ENCODE measurements around the gene RAI1.

RAI1 gene

DNA sequence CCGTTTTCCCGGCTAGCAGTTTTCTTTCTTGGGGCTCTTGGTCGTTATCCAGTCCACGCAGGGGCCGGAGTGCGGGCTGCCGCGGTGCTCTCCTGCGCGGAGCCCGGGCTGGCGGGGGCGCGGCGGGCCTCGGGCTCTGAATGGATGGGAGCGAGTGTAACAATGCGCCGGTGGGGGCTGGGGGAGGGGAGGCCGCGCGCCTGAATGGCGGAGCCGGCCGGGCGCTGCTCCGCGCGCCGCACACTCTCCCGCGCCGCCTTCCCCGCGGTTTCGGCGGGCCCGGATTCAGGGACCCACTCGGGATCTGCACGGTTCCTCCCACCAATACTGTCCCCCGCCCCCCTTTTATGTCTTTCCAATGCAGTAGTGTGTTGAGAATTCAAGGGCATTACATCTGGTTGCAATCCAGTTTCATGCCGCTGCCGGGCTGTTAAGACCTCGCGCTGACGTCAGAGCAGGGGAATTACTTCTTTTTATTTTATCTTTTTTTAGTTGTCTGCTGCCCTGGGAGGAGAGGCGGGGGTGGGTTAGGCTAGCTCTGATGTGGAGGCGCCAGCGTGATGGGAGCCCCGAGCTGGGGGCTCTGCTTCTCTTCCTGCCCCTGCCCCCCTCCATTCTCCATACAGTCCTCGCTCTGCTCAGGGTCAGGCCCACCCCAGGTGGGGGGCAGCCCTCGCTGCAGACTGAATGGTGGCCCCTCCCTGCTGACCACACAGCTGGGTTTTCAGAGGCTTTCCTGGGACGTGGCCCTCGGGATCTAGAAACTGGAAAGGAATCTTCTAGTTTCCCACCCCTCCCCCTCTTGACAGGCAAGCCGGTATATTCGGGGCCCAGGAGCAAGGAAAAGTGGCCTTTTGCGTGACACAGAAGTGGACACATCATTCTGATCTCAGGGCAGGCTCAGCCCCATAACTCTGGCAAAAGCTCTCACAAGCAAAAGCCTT lies 1.8 kb downstream of the RAI1 start (continued):
- TF ChIP-seq BCL6B (tag by site-specific recombination; IDR thresholded peaks at IDR 0.05), result no peak
- no peak for TF ChIP-seq TSHZ1 (tag by site-specific recombination; IDR thresholded peaks at IDR 0.05; ENCODE audit: borderline replicate concordance)
- no peak for TF ChIP-seq MZF1 (tag by site-specific recombination; IDR thresholded peaks at IDR 0.05; ENCODE audit: borderline replicate concordance)
- TF ChIP-seq, protein P1, sequence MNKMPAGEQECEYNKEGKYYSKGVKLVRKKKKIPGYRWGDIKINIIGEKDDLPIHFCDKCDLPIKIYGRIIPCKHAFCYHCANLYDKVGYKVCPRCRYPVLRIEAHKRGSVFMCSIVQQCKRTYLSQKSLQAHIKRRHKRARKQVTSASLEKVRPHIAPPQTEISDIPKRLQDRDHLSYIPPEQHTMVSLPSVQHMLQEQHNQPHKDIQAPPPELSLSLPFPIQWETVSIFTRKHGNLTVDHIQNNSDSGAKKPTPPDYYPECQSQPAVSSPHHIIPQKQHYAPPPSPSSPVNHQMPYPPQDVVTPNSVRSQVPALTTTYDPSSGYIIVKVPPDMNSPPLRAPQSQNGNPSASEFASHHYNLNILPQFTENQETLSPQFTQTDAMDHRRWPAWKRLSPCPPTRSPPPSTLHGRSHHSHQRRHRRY (tag by site-specific recombination; IDR thresholded peaks at IDR 0.05), result no peak
- no peak for TF ChIP-seq ZNF596 (tag by site-specific recombination; IDR thresholded peaks at IDR 0.05)
- TF ChIP-seq ZNF521 (tag by site-specific recombination; IDR thresholded peaks at IDR 0.05), result no peak
- no peak for TF ChIP-seq ZNF16 (tag by site-specific recombination; IDR thresholded peaks at IDR 0.05; ENCODE audit: low read depth)
- TF ChIP-seq MYNN (tag by site-specific recombination; IDR thresholded peaks at IDR 0.05; ENCODE audit: borderline replicate concordance), result no peak
- TF ChIP-seq INSM2 (tag by site-specific recombination; IDR thresholded peaks at IDR 0.05), result 0 out of 2 replicates have a peak, but pooled peaks have one; percentile 11
- TF ChIP-seq, protein P2, sequence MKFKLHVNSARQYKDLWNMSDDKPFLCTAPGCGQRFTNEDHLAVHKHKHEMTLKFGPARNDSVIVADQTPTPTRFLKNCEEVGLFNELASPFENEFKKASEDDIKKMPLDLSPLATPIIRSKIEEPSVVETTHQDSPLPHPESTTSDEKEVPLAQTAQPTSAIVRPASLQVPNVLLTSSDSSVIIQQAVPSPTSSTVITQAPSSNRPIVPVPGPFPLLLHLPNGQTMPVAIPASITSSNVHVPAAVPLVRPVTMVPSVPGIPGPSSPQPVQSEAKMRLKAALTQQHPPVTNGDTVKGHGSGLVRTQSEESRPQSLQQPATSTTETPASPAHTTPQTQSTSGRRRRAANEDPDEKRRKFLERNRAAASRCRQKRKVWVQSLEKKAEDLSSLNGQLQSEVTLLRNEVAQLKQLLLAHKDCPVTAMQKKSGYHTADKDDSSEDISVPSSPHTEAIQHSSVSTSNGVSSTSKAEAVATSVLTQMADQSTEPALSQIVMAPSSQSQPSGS (tag by site-specific recombination; IDR thresholded peaks at IDR 0.05; ENCODE audit: low read depth), result peak; percentile 82
- no peak for TF ChIP-seq OVOL3 (tag by site-specific recombination; IDR thresholded peaks at IDR 0.05)
- no peak for TF ChIP-seq BCL11B (tag by site-specific recombination; IDR thresholded peaks at IDR 0.05; ENCODE audit: low read depth)
- TF ChIP-seq ZNF354C (tag by site-specific recombination; IDR thresholded peaks at IDR 0.05; ENCODE audit: borderline replicate concordance, low read depth), result no peak
- TF ChIP-seq ZNF654 (tag by site-specific recombination; IDR thresholded peaks at IDR 0.05; ENCODE audit: low read depth), result no peak
- no peak for TF ChIP-seq ZNF488 (tag by site-specific recombination; IDR thresholded peaks at IDR 0.05)
- TF ChIP-seq ZNF701 (tag by site-specific recombination; IDR thresholded peaks at IDR 0.05), result no peak
- no peak for TF ChIP-seq ZNF37A (tag by site-specific recombination; IDR thresholded peaks at IDR 0.05)
- TF ChIP-seq ZNF664 (tag by site-specific recombination; IDR thresholded peaks at IDR 0.05), result no peak
- no peak for TF ChIP-seq ZNF112 (tag by site-specific recombination; IDR thresholded peaks at IDR 0.05)
- no peak for TF ChIP-seq ZSCAN23 (tag by site-specific recombination; IDR thresholded peaks at IDR 0.05)
- no peak for TF ChIP-seq KLF7 (tag by site-specific recombination; IDR thresholded peaks at IDR 0.05; ENCODE audit: borderline replicate concordance)
- TF ChIP-seq HOXC10 (CRISPR knock-in tag; IDR thresholded peaks at IDR 0.05), result no peak; the same call in 1 of the 2 replicates
- TF ChIP-seq OSR2 (tag by site-specific recombination; IDR thresholded peaks at IDR 0.05), result no peak
- TF ChIP-seq ZNF174 (tag by site-specific recombination; IDR thresholded peaks at IDR 0.05), result no peak

All from HEK293 (cell line).